Endothelial cell of umbilical vein (primary cell): Measurements from ENCODE around the gene ITGA2B.

Experiments used
- CTCF ChIP-seq, 2 donors: IDR thresholded peaks; 1 replicate in 1 of 2; 2 replicates in 1 of 2; pipeline ENCODE4 v1.5.1; 2011; ENCODE audit warnings: low read length in 2 of 2, mild to moderate bottlenecking in 2 of 2, moderate library complexity in 2 of 2, control low read depth in 1 of 2, inconsistent platforms in 1 of 2, low read depth in 1 of 2; ENCODE audit not compliant: insufficient read depth in 1 of 2; ENCODE audit errors: extremely low read depth in 1 of 2
- EZH2 ChIP-seq: IDR thresholded peaks from 2 replicates; pipeline ENCODE4 v1.6.1; 2012; ENCODE audit warnings: borderline replicate concordance, low read depth, mild to moderate bottlenecking, moderate library complexity, low read length, inconsistent platforms; ENCODE audit not compliant: severe bottlenecking
- FOS ChIP-seq: IDR thresholded peaks from 2 replicates; pipeline ENCODE4 v1.6.1; 2011; ENCODE audit warnings: mild to moderate bottlenecking, low read length, moderate library complexity, borderline replicate concordance; ENCODE audit not compliant: insufficient read depth
- GATA2 ChIP-seq: IDR thresholded peaks from 2 replicates; pipeline ENCODE4 v1.7.0; 2011; ENCODE audit warnings: low read depth, mild to moderate bottlenecking, moderate library complexity, mixed read lengths, low read length; ENCODE audit not compliant: insufficient read length, insufficient read depth
- POLR2A ChIP-seq: IDR thresholded peaks from 2 replicates; pipeline ENCODE4 v1.6.1; 2012; ENCODE audit warnings: low read depth, mild to moderate bottlenecking, control low read depth, low read length
- POLR2AphosphoS5 ChIP-seq: IDR thresholded peaks from 2 replicates; pipeline ENCODE4 v1.6.1; 2012; ENCODE audit warnings: low read depth, mild to moderate bottlenecking, control low read depth, low read length, moderate library complexity; ENCODE audit not compliant: insufficient read depth

DNA sequence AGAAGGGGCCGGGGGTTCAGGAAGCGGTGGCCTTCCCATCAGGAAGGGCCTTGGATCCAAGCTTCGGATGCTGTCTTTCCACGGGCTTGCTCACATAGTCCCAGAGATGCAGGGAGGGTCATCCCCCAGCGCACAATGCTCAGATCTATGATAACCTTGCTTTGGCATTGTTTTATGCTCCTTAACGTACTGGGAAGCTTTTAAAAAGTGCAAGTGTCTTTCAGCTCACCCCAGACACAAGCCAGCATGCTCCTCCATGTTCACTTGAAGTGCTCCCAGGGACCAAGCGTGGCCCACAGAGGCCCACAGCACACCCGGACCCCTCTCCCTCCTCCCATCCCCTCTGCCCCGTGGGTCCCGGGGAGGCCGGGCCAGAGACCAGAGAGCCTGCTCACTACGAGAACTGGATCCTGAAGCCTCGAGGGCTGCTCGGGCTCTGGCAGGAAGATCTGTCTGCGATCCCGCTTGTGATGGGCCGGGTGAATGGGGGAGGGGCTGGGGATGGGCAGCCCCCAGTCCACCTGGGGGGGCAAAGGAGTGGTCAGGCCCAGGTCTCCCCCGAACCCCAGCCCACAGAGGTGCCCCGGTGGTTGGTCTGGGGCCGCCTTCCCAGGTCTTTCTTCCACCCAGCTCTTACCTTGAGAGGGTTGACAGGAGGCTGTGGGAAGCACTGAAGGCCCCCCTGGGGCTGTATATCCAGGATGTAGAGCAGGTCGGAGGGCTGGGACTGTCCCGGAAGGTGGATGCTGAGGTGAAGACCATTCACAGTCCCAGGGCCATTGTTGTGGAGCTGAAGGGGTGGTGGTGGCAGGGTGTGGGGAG is 14.0 kb downstream of the ITGA2B start:
- TF ChIP-seq CTCF (IDR thresholded peaks at IDR 0.05; ENCODE audit: extremely low read depth in 1 of 2, insufficient read depth in 1 of 2, low read depth in 1 of 2, low read length in 2 of 2) = no peak
- TF ChIP-seq EZH2 = no peak
- TF ChIP-seq POLR2AphosphoS5 = no peak
- no peak for TF ChIP-seq FOS
- no peak for TF ChIP-seq GATA2
- TF ChIP-seq POLR2A = no peak
